EL (cell line): ENCODE measurements around the gene NRIP2.

Experiments
- DNase-seq: peaks from one replicate; pipeline ENCODE4 v3.0.0-alpha.2; 2016

Gene NRIP2

GRCh38 chr12:2804393-2805142 is 30.3 kb downstream of the NRIP2 start:
- peak; percentile 56 for DNase-seq

DNA sequence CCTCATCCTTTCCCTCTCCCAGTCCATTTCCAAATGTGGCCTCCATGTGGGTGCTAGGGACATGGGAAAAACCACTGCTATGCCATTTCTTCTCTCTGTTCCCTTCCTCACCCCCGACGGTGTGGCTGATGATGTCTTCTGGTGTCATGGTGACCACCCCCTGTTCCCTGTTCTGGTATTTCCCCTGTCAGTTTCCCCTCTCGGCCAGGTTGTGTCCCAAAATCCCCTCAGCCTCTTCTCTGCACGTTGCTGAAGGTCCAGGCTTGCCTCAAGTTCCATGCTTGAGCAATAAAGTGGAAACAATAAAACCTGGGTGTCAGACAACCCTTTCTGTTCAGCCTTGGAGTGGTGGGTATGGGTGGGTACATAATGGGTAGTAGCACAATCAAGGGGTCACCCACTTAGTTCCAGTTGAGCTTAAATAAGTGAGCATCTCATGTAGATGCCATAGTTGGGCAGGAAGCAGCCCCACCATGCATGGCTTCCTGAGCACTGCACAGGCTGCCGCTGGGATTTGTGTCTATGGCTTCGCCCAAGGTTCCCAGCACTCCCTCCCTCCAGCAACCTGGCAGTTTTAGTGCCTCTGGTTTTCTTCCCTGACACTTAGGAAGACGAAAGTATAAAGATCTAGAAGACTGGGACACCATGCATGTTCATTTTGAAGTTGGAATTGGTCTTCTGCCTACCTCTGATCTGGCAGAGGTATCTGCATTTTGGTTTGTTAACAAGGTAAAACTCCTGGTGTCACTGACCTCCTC is 31.0 kb downstream of the NRIP2 start:
- no peak for DNase-seq

GRCh38 chr12:2801044-2801783 is 33.6 kb downstream of the NRIP2 start:
- DNase-seq = no peak

DNA sequence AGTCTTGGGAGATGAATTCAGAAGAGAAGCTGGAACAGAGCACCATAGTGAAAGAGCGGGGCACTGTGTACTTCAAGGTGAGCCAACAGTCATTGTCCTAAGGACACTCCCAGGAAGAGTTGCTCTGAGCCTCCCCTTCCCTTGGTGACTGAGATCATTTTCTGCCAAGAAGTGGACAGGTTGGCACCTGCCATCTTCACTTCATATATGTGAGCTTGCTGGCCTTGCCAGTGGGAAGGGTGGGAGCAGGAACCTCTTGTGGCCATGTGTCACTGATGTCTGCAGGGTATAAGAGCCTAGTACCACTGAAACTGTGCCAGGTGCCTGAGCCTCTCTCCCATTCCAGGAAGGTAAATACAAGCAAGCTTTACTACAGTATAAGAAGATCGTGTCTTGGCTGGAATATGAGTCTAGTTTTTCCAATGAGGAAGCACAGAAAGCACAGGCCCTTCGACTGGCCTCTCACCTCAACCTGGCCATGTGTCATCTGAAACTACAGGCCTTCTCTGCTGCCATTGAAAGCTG is 34.7 kb downstream of the NRIP2 start:
- no peak for DNase-seq

GRCh38 chr12:2797721-2798418 is 37.0 kb downstream of the NRIP2 start:
- DNase-seq = no peak

- no peak for DNase-seq
These were observed 38.6 kb downstream of the NRIP2 start for GRCh38 chr12:2796187-2796666.

GRCh38 chr12:2795291-2796186 is 39.3 kb downstream of the NRIP2 start:
- peak; percentile 62 for DNase-seq

DNA sequence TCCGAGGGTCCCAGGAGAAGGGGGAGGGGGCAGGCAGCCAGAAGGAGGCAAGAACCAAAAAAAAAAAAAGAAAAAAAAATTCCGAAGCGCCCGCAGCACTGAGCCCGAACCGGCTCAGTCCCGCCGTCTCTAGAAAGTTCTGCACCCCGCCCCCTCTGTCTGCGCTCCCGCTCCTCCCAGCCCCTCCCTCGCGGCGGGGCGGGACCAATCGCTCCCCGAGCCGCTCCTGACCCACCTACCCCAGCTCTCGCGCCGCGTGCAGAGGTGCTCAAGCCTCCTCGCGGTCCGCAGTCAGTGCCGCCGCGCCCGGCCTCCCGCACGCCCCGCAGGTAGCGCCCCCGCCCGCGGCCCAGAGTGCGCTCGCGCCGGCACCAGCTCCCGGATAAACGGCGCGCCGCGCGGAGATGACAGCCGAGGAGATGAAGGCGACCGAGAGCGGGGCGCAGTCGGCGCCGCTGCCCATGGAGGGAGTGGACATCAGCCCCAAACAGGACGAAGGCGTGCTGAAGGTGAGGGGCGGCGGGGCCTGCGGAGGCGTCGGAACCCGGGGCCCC is 40.0 kb downstream of the NRIP2 start, which contains the start of gene FKBP4:
Gene FKBP4 (plus strand): TSS at position 235 of the 554 bp plus-strand sequence. CDS start 170 bp downstream, at position 405.
- peak; percentile 86 for DNase-seq

DNA sequence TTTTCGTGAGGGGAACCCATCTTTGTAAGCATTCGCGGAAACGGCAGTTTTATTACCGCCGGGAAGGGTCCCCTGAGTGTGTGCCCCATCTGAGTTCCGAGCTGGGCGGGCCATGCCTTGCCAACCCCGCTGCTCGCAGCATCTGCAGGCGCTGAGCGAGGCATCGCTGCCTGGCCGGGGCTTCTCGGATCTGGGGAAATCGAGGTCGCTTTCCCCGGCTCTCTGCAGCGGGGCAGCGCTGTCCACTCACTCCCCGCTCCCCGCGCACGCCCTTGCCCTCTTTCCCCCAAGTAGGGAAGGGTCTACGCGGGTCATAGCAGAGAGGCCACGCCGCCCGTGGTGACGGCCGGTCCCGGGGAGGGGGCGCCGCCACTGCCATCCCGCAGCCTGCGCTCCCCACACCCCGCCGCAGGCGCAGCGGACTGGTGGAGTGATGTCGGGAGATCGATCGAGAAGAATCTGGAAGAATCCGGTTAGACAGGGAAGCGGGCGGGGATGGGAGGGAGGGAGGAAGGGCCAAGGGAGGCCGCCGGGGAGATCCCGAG is 40.6 kb downstream of the NRIP2 start:
- no peak for DNase-seq

DNA sequence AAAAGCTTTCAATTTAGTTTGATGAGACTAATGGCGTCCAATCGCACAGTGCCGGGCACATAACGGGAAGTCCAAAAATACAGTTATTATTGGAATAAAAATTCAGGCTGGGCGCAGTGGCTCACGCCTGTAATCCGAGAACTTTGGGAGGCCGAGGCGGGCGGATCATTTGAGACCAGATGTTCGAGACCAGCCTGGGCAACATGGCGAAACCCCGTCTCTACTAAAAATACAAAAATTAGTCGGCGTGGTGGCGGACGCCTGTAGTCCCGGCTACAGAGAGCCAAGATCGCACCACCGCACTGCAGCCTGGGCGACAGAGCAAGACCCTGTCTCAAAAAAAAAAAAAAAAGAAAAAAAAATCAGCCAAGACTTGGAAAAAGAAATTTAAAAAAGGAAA is 41.3 kb downstream of the NRIP2 start:
- no peak for DNase-seq

DNA sequence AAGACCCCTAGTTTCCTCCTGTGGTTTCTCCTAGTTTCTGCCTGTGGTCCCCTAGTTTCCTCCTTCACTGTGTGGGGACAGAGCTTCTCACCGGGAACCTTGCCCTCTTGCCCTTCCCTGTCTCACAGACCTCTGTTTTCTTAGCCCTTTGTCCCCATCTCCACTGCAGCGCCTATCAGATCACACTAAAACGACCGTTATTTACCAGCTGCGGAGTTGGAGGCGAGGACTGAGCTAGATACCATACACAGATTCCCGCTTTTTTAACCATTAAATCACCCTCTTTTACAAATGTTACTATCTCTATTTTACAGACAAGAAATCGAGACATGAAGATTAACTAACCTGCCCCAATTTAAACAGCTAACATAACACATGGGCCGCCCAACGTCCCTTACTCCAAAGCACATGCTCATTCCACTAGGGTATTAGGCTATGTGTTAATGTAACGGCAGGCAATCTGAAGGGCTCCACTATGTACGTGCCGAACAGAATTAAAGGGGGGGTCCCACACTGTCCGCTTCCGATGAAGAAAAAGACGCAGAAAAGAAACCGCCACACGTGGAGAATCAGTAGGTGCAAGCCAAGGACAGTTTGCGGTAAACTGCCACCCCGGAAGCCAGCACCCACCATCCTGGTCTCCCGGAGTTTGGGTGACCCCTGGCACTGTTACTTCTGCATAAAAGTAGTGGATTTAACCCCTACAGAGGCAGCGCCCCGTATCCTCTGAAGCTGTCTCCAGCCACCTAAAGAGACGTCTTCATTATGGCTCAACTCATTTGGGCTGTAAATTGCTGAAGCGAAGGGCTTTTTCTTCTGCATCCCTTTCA is 41.9 kb downstream of the NRIP2 start:
- DNase-seq = no peak

DNA sequence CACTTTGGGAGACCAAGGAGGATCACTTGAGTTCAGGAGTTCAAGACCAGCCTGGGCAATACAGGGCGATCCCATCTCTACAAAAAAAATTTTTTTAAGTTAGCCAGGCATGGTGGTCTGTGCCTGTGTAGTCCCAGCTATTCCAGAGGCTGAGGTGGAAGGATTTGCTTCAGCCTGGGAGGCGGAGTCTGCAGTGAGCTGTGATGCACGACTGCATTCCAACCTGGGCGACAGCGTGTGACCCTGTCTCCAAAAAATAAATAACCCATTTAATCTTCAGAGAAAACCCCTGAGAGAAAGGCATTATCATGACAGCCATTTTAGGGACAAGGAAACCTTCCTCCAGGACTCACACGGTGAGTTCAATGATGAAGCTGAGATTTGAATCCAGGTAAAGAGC is 43.7 kb downstream of the NRIP2 start:
- DNase-seq = no peak

DNA sequence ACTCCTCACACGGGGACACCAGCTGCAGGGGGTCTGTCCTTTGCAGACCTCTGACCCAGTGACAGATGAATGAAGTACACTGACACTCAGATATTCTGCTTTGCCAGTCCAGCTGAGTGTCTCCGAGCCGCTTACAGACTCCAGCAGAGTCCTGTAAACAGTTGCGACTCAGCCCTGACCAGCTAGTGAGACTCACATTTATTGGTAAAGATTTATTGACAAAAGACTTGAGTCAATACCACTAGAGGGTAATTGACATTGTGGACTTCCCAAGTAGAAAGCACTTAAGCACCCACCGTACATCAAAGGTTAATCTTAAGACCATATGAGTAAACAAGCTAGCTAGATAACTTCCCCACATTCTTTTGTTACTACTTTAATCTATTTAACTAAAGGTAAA is 49.8 kb downstream of the NRIP2 start:
- DNase-seq = no peak

GRCh38 chr12:2783936-2784600 is 50.8 kb downstream of the NRIP2 start:
- DNase-seq = peak; percentile 49

- no peak for DNase-seq
These were observed 55.6 kb downstream of the NRIP2 start for GRCh38 chr12:2779281-2779680.

GRCh38 chr12:2776129-2776806 is 58.6 kb downstream of the NRIP2 start:
- DNase-seq = no peak

- no peak for DNase-seq
These were observed 59.4 kb downstream of the NRIP2 start for GRCh38 chr12:2775431-2775830.
